Cardiac fibroblast (primary cell): ENCODE measurements around the gene P2RY12.

Experiments used
- DNase-seq, 2 donors: peaks; one replicate each; pipeline versions ENCODE4 v3.0.0 to v3.0.0-alpha.2; 2010; ENCODE audit warnings: low read depth in 2 of 2
- H3K4me3 ChIP-seq, 2 donors: replicated peaks in 1 of 2; 1 replicate in 1 of 2; 2 replicates in 1 of 2; pipeline ENCODE4 v1.5.1; 2011; ENCODE audit warnings: low read depth in 2 of 2, low read length in 2 of 2, mild to moderate bottlenecking in 2 of 2, moderate library complexity in 1 of 2
- CTCF ChIP-seq: IDR thresholded peaks from one replicate; pipeline ENCODE4 v1.5.1; 2011; ENCODE audit warnings: low read depth, mild to moderate bottlenecking, low read length, inconsistent platforms

The P2RY12 gene

GRCh38 chr3:151425627-151426340, 41.2 kb upstream of the P2RY12 start:
- peak; percentile 37 for TF ChIP-seq CTCF
- DNase-seq, result peak in 1 of 2 donors; percentile 22
- no peak overlapping the region for H3K4me3 ChIP-seq

GRCh38 chr3:151423091-151423490, 38.5 kb upstream of the P2RY12 start:
- no peak overlapping the region for H3K4me3 ChIP-seq
- TF ChIP-seq CTCF, result no peak
- DNase-seq, result no peak

- no peak for DNase-seq
- TF ChIP-seq CTCF, result no peak
- H3K4me3 ChIP-seq, result no peak overlapping the region
These were observed 37.4 kb upstream of the P2RY12 start for GRCh38 chr3:151421938-151422337.

GRCh38 chr3:151419806-151420205, 35.3 kb upstream of the P2RY12 start:
- DNase-seq, result no peak
- no peak for TF ChIP-seq CTCF
- H3K4me3 ChIP-seq, result no peak overlapping the region

GRCh38 chr3:151415289-151415688, 30.7 kb upstream of the P2RY12 start:
- no peak overlapping the region for H3K4me3 ChIP-seq
- no peak for DNase-seq
- TF ChIP-seq CTCF, result no peak

- no peak for TF ChIP-seq CTCF
- no peak for DNase-seq
- no peak overlapping the region for H3K4me3 ChIP-seq
These were observed 28.4 kb upstream of the P2RY12 start for GRCh38 chr3:151412989-151413388.
